NCI-H2081 treated with DMSO at 0.1 percent for 48 hours (cell line): ENCODE data around the gene AKT3.

Experiments used
- DNase-seq: peaks from one replicate; lab custom pipeline; 2025; lab: John Stamatoyannopoulos, UW

Gene AKT3

GRCh38 chr1:243461700-243462099 lies 388.3 kb downstream of the AKT3 start:
- no peak for DNase-seq

- no peak for DNase-seq
Observed at GRCh38 chr1:243459059-243459458, 391.0 kb downstream of the AKT3 start.

GRCh38 chr1:243457363-243457982 lies 392.6 kb downstream of the AKT3 start:
- DNase-seq = no peak

GRCh38 chr1:243455760-243456651 lies 394.0 kb downstream of the AKT3 start:
- no peak for DNase-seq

- DNase-seq = no peak
Observed at GRCh38 chr1:243454328-243454997, 395.6 kb downstream of the AKT3 start.

- no peak for DNase-seq
Observed at GRCh38 chr1:243452092-243452491, 398.0 kb downstream of the AKT3 start.

- no peak for DNase-seq
Observed at GRCh38 chr1:243449373-243449772, 400.7 kb downstream of the AKT3 start.

- no peak for DNase-seq
Observed at GRCh38 chr1:243447844-243448243, 402.2 kb downstream of the AKT3 start.

- DNase-seq = no peak
Observed at GRCh38 chr1:243447347-243447746, 402.7 kb downstream of the AKT3 start.

GRCh38 chr1:243443557-243443956 lies 406.5 kb downstream of the AKT3 start:
- DNase-seq = no peak

- no peak for DNase-seq
Observed at GRCh38 chr1:243441601-243442000, 408.4 kb downstream of the AKT3 start.

GRCh38 chr1:243440406-243440805 lies 409.6 kb downstream of the AKT3 start:
- DNase-seq = no peak

- no peak for DNase-seq
Observed at GRCh38 chr1:243438815-243439214, 411.2 kb downstream of the AKT3 start.
